Neural progenitor cell (in vitro differentiated cells): ENCODE measurements around the gene ZNF784. TPM values are rescaled to one million over a fixed set of nuclear protein-coding genes. Genes with fewer than 3 reads are reported as not detected.

ENCODE experiments used
- DNase-seq: peaks from one replicate; pipeline ENCODE4 v3.0.0-alpha.2; 2016; ENCODE audit warnings: low spot score
- H2AFZ ChIP-seq: fragments of 200-600 bp; sonication (generic); replicated peaks from 2 replicates; pipeline ENCODE4 v1.6.1; 2016; ENCODE audit warnings: antibody characterized with exemption
- H3F3A ChIP-seq: fragments of 200-600 bp; sonication (generic); 2 replicates; pipeline ENCODE4 v1.6.1; 2016; ENCODE audit warnings: antibody characterized with exemption, low read depth
- H3K27ac ChIP-seq: fragments of 200-600 bp; sonication (generic); 2 replicates; pipeline ENCODE4 v1.5.1; 2016; ENCODE audit warnings: mild to moderate bottlenecking
- H3K27me3 ChIP-seq: fragments of 200-600 bp; sonication (generic); 2 replicates; pipeline ENCODE4 v1.6.1; 2016; ENCODE audit warnings: mild to moderate bottlenecking, moderate library complexity
- H3K36me3 ChIP-seq: fragments of 200-600 bp; sonication (generic); 2 replicates; pipeline ENCODE4 v1.5.1; 2016
- H3K4me1 ChIP-seq: fragments of 200-600 bp; sonication (generic); 2 replicates; pipeline ENCODE4 v1.6.1; 2016; ENCODE audit warnings: mixed run types
- H3K4me2 ChIP-seq: fragments of 200-600 bp; sonication (generic); 2 replicates; pipeline ENCODE4 v1.6.1; 2016
- H3K4me3 ChIP-seq: fragments of 200-600 bp; sonication (generic); 2 replicates; pipeline ENCODE4 v1.5.1; 2016
- H3K79me2 ChIP-seq: fragments of 200-600 bp; sonication (generic); 2 replicates; pipeline ENCODE4 v1.6.1; 2016; ENCODE audit warnings: low read depth
- H3K9ac ChIP-seq: fragments of 200-600 bp; sonication (generic); 2 replicates; pipeline ENCODE4 v1.6.1; 2016
- H3K9me3 ChIP-seq: fragments of 200-600 bp; sonication (generic); 2 replicates; pipeline ENCODE4 v1.5.1; 2016; ENCODE audit warnings: low read depth
- H4K20me1 ChIP-seq: fragments of 200-600 bp; sonication (generic); 2 replicates; pipeline ENCODE4 v1.6.1; 2016; ENCODE audit warnings: low read depth
- H3K27ac Mint-ChIP-seq: 3 replicates; pipeline ENCODE4 v1.8.0; 2021; ENCODE audit warnings: mixed read lengths
- H3K27me3 Mint-ChIP-seq: 2 replicates; pipeline ENCODE4 v1.8.0; 2022; ENCODE audit warnings: low read depth, mild to moderate bottlenecking, inconsistent platforms, moderate library complexity, mixed read lengths; ENCODE audit not compliant: insufficient read depth
- H3K36me3 Mint-ChIP-seq: 3 replicates; pipeline ENCODE4 v1.8.0; 2021; ENCODE audit warnings: mixed read lengths
- H3K4me1 Mint-ChIP-seq: 3 replicates; pipeline ENCODE4 v1.8.0; 2021; ENCODE audit warnings: mixed read lengths
- H3K4me3 Mint-ChIP-seq: 3 replicates; pipeline ENCODE4 v1.8.0; 2021; ENCODE audit warnings: mild to moderate bottlenecking, moderate library complexity, mixed read lengths
- H3K9me3 Mint-ChIP-seq: 3 replicates; pipeline ENCODE4 v1.8.0; 2020; ENCODE audit warnings: mixed read lengths
- EZH2 ChIP-seq: fragments of 200-600 bp; sonication (generic); IDR thresholded peaks from 2 replicates; pipeline ENCODE4 v1.6.1; 2017; ENCODE audit warnings: antibody characterized with exemption, mild to moderate bottlenecking, moderate library complexity
- EZH2phosphoT487 ChIP-seq: fragments of 200-600 bp; sonication (generic); IDR thresholded peaks from 2 replicates; pipeline ENCODE4 v1.6.1; 2017; ENCODE audit warnings: antibody characterized with exemption
- total RNA-seq: library from RNA; depleted of rRNA; stranded (reverse); fragments of >200 nt; gene quantifications from 2 replicates; pipeline ENCODE4 v1.2.3, GENCODE V29; 2015; ENCODE audit warnings: low replicate concordance
- TF ChIP-seq, protein P1 (sequence below): fragments of 200-600 bp; sonication (generic); IDR thresholded peaks from 2 replicates; pipeline ENCODE4 v1.5.1; 2017; ENCODE audit warnings: antibody characterized with exemption, mild to moderate bottlenecking

ZNF784 gene
- total RNA-seq, 1 donor from 2014 or later: 3.9 TPM

DNA sequence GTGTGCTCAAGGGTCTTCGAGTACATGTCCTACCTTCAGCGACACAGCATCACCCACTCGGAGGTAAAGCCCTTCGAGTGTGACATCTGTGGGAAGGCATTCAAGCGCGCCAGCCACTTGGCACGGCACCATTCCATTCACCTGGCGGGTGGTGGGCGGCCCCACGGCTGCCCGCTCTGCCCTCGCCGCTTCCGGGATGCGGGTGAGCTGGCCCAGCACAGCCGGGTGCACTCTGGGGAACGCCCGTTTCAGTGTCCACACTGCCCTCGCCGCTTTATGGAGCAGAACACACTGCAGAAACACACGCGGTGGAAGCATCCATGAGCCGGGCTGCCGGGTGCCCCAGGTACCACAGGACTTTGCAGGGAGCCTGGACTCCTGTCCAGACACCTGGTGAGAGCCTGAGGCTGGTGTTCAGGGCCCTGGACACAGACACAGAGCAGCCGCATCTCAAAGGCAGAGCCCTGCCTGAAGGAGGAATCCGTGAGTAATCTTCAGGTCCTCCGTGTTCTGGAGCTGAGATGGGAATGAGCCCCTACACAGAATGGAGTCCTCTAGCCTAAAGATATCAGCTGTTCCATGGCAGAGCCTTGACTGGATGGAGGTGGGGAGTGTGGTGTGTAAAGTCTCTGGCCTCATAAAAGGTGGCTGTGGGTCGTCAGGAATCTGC, 20.6 kb upstream of the ZNF784 start:
- Mint-ChIP-seq H3K27ac (no peak overlapping the region), H3K9me3 (no peaks in the 10 kb centered on the region), H3K27me3 (peaks cover 20% of the 10 kb centered on the region), H3K36me3 (peaks cover 11% of the 10 kb centered on the region), H3K4me1 (peaks cover 45% of the 10 kb centered on the region), H3K4me3 (peak overlapping the region; percentile 96)
- Histone ChIP-seq H3K9ac (no peak overlapping the region), H3K27me3 (no peaks in the 10 kb centered on the region), H3K27ac (no peak overlapping the region), H3K36me3 (no peaks in the 10 kb centered on the region), H3K4me2 (peak overlapping the region; percentile 99), H3K4me3 (peak overlapping the region; percentile 80), H3F3A (peaks cover 46% of the 10 kb centered on the region), H3K79me2 (peaks cover 77% of the 10 kb centered on the region), H2AFZ (no peak overlapping the region), H3K9me3 (no peaks in the 10 kb centered on the region), H3K4me1 (peaks cover 32% of the 10 kb centered on the region), H4K20me1 (no peaks in the 10 kb centered on the region)
- TF ChIP-seq EZH2 (no peak), EZH2phosphoT487 (no peak)
- TF ChIP-seq, protein P1, sequence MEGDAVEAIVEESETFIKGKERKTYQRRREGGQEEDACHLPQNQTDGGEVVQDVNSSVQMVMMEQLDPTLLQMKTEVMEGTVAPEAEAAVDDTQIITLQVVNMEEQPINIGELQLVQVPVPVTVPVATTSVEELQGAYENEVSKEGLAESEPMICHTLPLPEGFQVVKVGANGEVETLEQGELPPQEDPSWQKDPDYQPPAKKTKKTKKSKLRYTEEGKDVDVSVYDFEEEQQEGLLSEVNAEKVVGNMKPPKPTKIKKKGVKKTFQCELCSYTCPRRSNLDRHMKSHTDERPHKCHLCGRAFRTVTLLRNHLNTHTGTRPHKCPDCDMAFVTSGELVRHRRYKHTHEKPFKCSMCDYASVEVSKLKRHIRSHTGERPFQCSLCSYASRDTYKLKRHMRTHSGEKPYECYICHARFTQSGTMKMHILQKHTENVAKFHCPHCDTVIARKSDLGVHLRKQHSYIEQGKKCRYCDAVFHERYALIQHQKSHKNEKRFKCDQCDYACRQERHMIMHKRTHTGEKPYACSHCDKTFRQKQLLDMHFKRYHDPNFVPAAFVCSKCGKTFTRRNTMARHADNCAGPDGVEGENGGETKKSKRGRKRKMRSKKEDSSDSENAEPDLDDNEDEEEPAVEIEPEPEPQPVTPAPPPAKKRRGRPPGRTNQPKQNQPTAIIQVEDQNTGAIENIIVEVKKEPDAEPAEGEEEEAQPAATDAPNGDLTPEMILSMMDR: no peak
- DNase-seq: no peak

DNA sequence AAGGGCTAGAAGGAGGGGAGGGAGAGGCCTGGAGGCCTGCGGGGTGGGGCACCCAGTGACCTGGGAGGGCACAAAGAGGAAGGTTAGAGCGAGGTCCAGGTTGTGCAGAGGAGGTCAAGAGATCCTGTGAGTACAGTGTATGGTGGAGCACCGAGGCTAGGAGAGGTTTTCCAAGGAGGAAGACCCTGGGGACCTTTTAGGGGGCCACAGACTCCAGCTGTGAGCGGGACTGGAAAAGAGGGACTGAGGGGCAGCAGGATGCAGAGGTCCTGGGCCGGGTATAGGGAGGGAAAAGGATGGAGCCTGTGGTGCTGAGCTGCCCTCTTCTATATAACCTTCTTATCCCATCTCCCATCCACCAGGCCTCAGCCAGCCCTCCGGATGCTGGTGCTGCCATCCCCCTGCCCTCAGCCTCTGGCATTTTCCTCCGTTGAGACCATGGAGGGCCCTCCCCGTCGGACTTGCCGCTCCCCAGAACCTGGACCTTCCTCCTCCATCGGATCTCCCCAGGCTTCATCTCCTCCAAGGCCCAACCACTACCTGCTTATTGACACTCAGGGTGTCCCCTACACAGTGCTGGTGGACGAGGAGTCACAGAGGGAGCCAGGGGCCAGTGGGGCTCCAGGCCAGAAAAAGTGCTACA, 19.9 kb upstream of the ZNF784 start:
- Mint-ChIP-seq H3K36me3 (peaks cover 11% of the 10 kb centered on the region), H3K9me3 (no peaks in the 10 kb centered on the region), H3K4me3 (peak overlapping the region; percentile 96), H3K27me3 (peaks cover 20% of the 10 kb centered on the region), H3K27ac (peak overlapping the region; percentile 96), H3K4me1 (peaks cover 42% of the 10 kb centered on the region)
- H3K27me3 ChIP-seq: no peaks in the 10 kb centered on the region
- peaks cover 83% of the 10 kb centered on the region for H3K79me2 ChIP-seq
- no peak overlapping the region for H2AFZ ChIP-seq
- H3K9me3 ChIP-seq: no peaks in the 10 kb centered on the region
- no peak overlapping the region for H3K27ac ChIP-seq
- peak overlapping the region; percentile 80 for H3K4me3 ChIP-seq
- no peaks in the 10 kb centered on the region for H3K36me3 ChIP-seq
- H3K9ac ChIP-seq: peak overlapping the region; percentile 79
- H4K20me1 ChIP-seq: no peaks in the 10 kb centered on the region
- TF ChIP-seq EZH2phosphoT487 (no peak), EZH2 (no peak)
- TF ChIP-seq, protein P1: no peak
- H3F3A ChIP-seq: peaks cover 53% of the 10 kb centered on the region
- H3K4me2 ChIP-seq: peak overlapping the region; percentile 99
- DNase-seq: no peak
- peaks cover 32% of the 10 kb centered on the region for H3K4me1 ChIP-seq

DNA sequence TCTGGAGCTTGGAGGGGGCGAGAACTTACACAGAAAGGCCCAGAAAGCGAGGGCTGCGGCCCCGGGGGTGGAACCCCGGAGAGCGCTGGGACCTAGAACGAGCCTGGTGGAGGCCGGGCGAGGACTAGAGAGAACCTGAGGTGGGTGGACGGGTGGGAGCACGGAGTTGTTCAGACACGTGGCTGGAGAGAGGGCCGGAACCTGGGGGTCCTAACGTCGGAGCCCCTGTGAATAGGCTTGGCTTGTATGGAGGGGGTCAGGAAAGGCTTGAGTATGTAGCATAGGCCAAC, 19.5 kb upstream of the ZNF784 start:
- Mint-ChIP-seq H3K9me3 (no peaks in the 10 kb centered on the region), H3K4me1 (peaks cover 45% of the 10 kb centered on the region), H3K36me3 (peaks cover 14% of the 10 kb centered on the region), H3K27ac (peak overlapping the region; percentile 96), H3K27me3 (peaks cover 20% of the 10 kb centered on the region), H3K4me3 (peak overlapping the region; percentile 96)
- peaks cover 32% of the 10 kb centered on the region for H3K4me1 ChIP-seq
- H3K79me2 ChIP-seq: peaks cover 85% of the 10 kb centered on the region
- H2AFZ ChIP-seq: no peak overlapping the region
- H3K4me2 ChIP-seq: peak overlapping the region; percentile 99
- H3F3A ChIP-seq: peaks cover 56% of the 10 kb centered on the region
- H3K27me3 ChIP-seq: no peaks in the 10 kb centered on the region
- TF ChIP-seq, protein P1: no peak
- TF ChIP-seq EZH2 (no peak), EZH2phosphoT487 (no peak)
- H3K27ac ChIP-seq: no peak overlapping the region
- DNase-seq: no peak
- no peaks in the 10 kb centered on the region for H3K9me3 ChIP-seq
- H3K4me3 ChIP-seq: peak overlapping the region; percentile 80
- no peaks in the 10 kb centered on the region for H3K36me3 ChIP-seq
- H3K9ac ChIP-seq: peak overlapping the region; percentile 79
- no peaks in the 10 kb centered on the region for H4K20me1 ChIP-seq
